Measurements from ENCODE around the gene MYMX.

- TF ChIP-seq POLR2AphosphoS5 (IDR thresholded peaks at IDR 0.05; ENCODE audit: low read depth, low read length) = no peak
- no peak for TF ChIP-seq CTCF (IDR thresholded peaks at IDR 0.05)
- no peak for TF ChIP-seq REST (IDR thresholded peaks at IDR 0.05; ENCODE audit: insufficient read depth in 1 of 2, low read depth in 2 of 2, low read length in 1 of 2)
Measured at GRCh38 chr6:44260011-44260410, 43.3 kb downstream of the MYMX start.
